Panc1 (cell line): ENCODE measurements around the gene COP1. TPM values are rescaled to one million over a fixed set of nuclear protein-coding genes. Genes with fewer than 3 reads are reported as not detected.

Experiments used
- ATAC-seq: fragments of 200-7000 bp; cut with Tn5 transposase; 2 replicates; pipeline ENCODE4 v1.9.1; 2020; ENCODE audit warnings: mild to moderate bottlenecking, moderate library complexity
- BruUV-seq: library from RNA; stranded (reverse); fragments of 400-500 nt; replicated peaks from 2 replicates; lab custom pipeline; 2021; lab: Mats Ljungman, UMichigan
- CTCF ChIA-PET: fragments of 300-600 bp; sonication (Branson Sonifier 250); formaldehyde crosslinking; loops from one replicate; lab custom pipeline; 2022; ENCODE audit warnings: antibody characterized with exemption; lab: Charles Lee
- POLR2A ChIA-PET: fragments of 300-600 bp; sonication (Branson Sonifier 250); formaldehyde crosslinking; loops from one replicate; lab custom pipeline; 2022; ENCODE audit warnings: antibody characterized with exemption; lab: Charles Lee
- DNase-seq: peaks from one replicate; pipeline ENCODE4 v3.0.0-alpha.2; 2010; ENCODE audit warnings: low read depth, low spot score
- H3K27ac ChIP-seq: 2 replicates; pipeline ENCODE4 v1.5.1; 2011; ENCODE audit warnings: mild to moderate bottlenecking, low read length, inconsistent platforms
- H3K27me3 ChIP-seq: fragments of 200-500 bp; sonication (Bioruptor generic); 2 replicates; pipeline ENCODE4 v1.6.0; 2014; ENCODE audit warnings: low read length, inconsistent platforms; ENCODE audit not compliant: control insufficient read depth, insufficient read depth
- H3K36me3 ChIP-seq: fragments of 200-500 bp; sonication (Bioruptor generic); 2 replicates; pipeline ENCODE4 v1.5.1; 2014; ENCODE audit warnings: inconsistent platforms, mild to moderate bottlenecking, low read length, moderate library complexity; ENCODE audit not compliant: control insufficient read depth, insufficient read depth
- H3K4me1 ChIP-seq: 2 replicates; pipeline ENCODE4 v1.5.1; 2011; ENCODE audit warnings: inconsistent platforms, mild to moderate bottlenecking, low read length, moderate library complexity; ENCODE audit not compliant: control insufficient read depth, insufficient read depth
- H3K4me3 ChIP-seq, 2 experiments: 2 replicates each; pipeline ENCODE4 v1.5.1; 2011 to 2012; ENCODE audit warnings: low read depth in 2 of 2, low read length in 2 of 2, mild to moderate bottlenecking in 2 of 2, inconsistent platforms in 1 of 2, moderate library complexity in 1 of 2
- H3K9me3 ChIP-seq: fragments of 200-500 bp; sonication (Bioruptor generic); 2 replicates; pipeline ENCODE4 v1.5.1; 2014; ENCODE audit warnings: low read depth, mild to moderate bottlenecking, inconsistent platforms, low read length, moderate library complexity; ENCODE audit not compliant: control insufficient read depth, insufficient read depth
- POLR2AphosphoS5 ChIP-seq: IDR thresholded peaks from 2 replicates; pipeline ENCODE4 v1.6.1; 2012; ENCODE audit warnings: mild to moderate bottlenecking, low read depth, low read length, moderate library complexity
- SIN3A ChIP-seq: IDR thresholded peaks from 2 replicates; pipeline ENCODE4 v1.6.1; 2012; ENCODE audit warnings: low read depth, mild to moderate bottlenecking, low read length, moderate library complexity, borderline replicate concordance; ENCODE audit not compliant: insufficient read depth
- TCF7L2 ChIP-seq: IDR thresholded peaks from 2 replicates; pipeline ENCODE4 v1.6.1; 2011; ENCODE audit warnings: mild to moderate bottlenecking, low read depth, low read length, inconsistent platforms
- in situ Hi-C: cut with HindIII; loops from 2 replicates; pipeline ENCODE4 v1.10.0; 2016; ENCODE audit warnings: low sequenced_read_pairs, low pct_unique_long_range_greater_than_20kb
- intact Hi-C: fragments of 100-400 bp; cut with micrococcal nuclease; formaldehyde crosslinking; loops from one replicate; pipeline ENCODE4 v1.10.0; 2022; ENCODE audit not compliant: unreplicated experiment
- total RNA-seq: library from RNA; stranded (reverse); gene quantifications from one replicate; pipeline ENCODE4 v1.2.1, GENCODE V29; 2021; ENCODE audit not compliant: unreplicated experiment
- TF ChIP-seq, protein P1 (sequence below), 2 experiments: IDR thresholded peaks; 2 replicates each; pipeline ENCODE4 v1.6.1; 2011 to 2012; ENCODE audit warnings: low read depth in 2 of 2, control low read depth in 1 of 2, low read length in 1 of 2, mild to moderate bottlenecking in 1 of 2, moderate library complexity in 1 of 2; ENCODE audit not compliant: insufficient read depth in 1 of 2
- TF ChIP-seq, protein P2 (sequence below): fragments of 450-650 bp; IDR thresholded peaks from 2 replicates; pipeline ENCODE4 v1.5.1; 2017; ENCODE audit warnings: mild to moderate bottlenecking

COP1 gene
- total RNA-seq, 1 experiment from 2014 or later = 36.5 TPM

DNA sequence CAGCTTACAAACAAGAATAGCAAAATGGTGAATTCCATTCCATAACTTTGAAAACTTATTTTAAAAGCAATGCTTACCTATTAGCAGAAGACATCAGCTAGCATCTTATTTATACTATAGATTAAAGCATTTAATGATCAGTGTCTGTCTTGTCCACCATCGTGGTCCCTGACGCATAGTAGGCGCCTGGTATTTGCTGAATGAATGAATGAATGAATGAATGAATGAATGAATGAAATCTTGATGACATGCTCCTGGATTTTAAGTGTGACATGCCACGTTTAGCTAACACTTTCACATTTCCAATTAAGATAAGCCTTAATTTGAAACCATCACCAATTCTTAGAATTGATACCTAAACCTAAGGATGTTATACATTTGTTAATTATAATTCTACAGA lies 39.9 kb downstream of the COP1 start:
- no peak overlapping the region for H3K4me3 ChIP-seq
- no peaks in the 10 kb centered on the region for H3K27me3 ChIP-seq
- intact Hi-C loops (no loop called here), in situ Hi-C loops (no loop called here)
- no peaks in the 10 kb centered on the region for H3K9me3 ChIP-seq
- ATAC-seq (no peak), DNase-seq (no peak)
- ChIA-PET CTCF (no interaction called here), POLR2A (no interaction called here)
- H3K36me3 ChIP-seq = peaks cover 2% of the 10 kb centered on the region; the same call in 1 of the 2 replicates
- TF ChIP-seq SIN3A (no peak), POLR2AphosphoS5 (no peak), TCF7L2 (no peak)
- TF ChIP-seq, protein P1, sequence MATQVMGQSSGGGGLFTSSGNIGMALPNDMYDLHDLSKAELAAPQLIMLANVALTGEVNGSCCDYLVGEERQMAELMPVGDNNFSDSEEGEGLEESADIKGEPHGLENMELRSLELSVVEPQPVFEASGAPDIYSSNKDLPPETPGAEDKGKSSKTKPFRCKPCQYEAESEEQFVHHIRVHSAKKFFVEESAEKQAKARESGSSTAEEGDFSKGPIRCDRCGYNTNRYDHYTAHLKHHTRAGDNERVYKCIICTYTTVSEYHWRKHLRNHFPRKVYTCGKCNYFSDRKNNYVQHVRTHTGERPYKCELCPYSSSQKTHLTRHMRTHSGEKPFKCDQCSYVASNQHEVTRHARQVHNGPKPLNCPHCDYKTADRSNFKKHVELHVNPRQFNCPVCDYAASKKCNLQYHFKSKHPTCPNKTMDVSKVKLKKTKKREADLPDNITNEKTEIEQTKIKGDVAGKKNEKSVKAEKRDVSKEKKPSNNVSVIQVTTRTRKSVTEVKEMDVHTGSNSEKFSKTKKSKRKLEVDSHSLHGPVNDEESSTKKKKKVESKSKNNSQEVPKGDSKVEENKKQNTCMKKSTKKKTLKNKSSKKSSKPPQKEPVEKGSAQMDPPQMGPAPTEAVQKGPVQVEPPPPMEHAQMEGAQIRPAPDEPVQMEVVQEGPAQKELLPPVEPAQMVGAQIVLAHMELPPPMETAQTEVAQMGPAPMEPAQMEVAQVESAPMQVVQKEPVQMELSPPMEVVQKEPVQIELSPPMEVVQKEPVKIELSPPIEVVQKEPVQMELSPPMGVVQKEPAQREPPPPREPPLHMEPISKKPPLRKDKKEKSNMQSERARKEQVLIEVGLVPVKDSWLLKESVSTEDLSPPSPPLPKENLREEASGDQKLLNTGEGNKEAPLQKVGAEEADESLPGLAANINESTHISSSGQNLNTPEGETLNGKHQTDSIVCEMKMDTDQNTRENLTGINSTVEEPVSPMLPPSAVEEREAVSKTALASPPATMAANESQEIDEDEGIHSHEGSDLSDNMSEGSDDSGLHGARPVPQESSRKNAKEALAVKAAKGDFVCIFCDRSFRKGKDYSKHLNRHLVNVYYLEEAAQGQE (IDR thresholded peaks at IDR 0.05; ENCODE audit: insufficient read depth in 1 of 2, low read depth in 2 of 2, low read length in 1 of 2) = no peak
- TF ChIP-seq, protein P2, sequence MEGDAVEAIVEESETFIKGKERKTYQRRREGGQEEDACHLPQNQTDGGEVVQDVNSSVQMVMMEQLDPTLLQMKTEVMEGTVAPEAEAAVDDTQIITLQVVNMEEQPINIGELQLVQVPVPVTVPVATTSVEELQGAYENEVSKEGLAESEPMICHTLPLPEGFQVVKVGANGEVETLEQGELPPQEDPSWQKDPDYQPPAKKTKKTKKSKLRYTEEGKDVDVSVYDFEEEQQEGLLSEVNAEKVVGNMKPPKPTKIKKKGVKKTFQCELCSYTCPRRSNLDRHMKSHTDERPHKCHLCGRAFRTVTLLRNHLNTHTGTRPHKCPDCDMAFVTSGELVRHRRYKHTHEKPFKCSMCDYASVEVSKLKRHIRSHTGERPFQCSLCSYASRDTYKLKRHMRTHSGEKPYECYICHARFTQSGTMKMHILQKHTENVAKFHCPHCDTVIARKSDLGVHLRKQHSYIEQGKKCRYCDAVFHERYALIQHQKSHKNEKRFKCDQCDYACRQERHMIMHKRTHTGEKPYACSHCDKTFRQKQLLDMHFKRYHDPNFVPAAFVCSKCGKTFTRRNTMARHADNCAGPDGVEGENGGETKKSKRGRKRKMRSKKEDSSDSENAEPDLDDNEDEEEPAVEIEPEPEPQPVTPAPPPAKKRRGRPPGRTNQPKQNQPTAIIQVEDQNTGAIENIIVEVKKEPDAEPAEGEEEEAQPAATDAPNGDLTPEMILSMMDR = no peak
- H3K4me1 ChIP-seq = no peaks in the 10 kb centered on the region
- no peak overlapping the region for H3K27ac ChIP-seq
- BruUV-seq = no TSS peak

DNA sequence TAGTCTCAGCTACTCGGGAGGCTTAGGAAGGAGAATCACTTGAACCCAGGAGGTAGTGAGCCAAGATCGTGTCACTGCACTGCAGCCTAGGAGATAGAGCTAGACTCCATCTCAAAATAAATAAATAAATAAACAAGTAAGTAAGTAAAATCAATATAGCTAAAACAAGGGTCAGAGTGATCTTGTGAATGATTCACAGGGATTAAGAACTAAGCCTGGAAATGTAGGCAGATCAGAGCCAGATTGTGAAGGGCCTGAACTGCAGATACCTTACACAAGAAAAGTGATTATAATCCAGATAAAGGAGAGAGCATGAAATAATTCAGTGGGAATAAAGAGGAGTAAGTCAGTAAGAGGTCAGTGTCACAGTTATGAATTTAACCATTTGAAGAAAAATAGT lies 41.5 kb downstream of the COP1 start:
- Histone ChIP-seq H3K9me3 (no peaks in the 10 kb centered on the region), H3K36me3 (peaks cover 2% of the 10 kb centered on the region; the same call in 1 of the 2 replicates), H3K4me3 (no peak overlapping the region), H3K27me3 (no peaks in the 10 kb centered on the region), H3K4me1 (no peaks in the 10 kb centered on the region), H3K27ac (no peak overlapping the region)
- DNase-seq = no peak
- intact Hi-C loops = no loop called here
- BruUV-seq = no TSS peak
- POLR2A ChIA-PET = no interaction called here
- CTCF ChIA-PET = no interaction called here
- no peak for ATAC-seq
- TF ChIP-seq SIN3A = no peak
- TF ChIP-seq TCF7L2 = no peak
- TF ChIP-seq, protein P2 = no peak
- TF ChIP-seq, protein P1 (IDR thresholded peaks at IDR 0.05; ENCODE audit: insufficient read depth in 1 of 2, low read depth in 2 of 2, low read length in 1 of 2) = no peak
- no peak for TF ChIP-seq POLR2AphosphoS5
- in situ Hi-C loops = no loop called here
